Lung (tissue), 12 donors: ENCODE measurements around the gene LCTL. TPM values are rescaled to one million over a fixed set of nuclear protein-coding genes. Genes with fewer than 3 reads are reported as not detected.

Experiments
- ATAC-seq: fragments of 200-7000 bp; cut with Tn5 transposase; one replicate; pipeline ENCODE4 v1.9.1; 2020; ENCODE audit warnings: moderate number of reproducible peaks; ENCODE audit not compliant: insufficient read depth, low FRiP score
- DNase-seq, 3 donors: peaks; one replicate each; pipeline ENCODE4 v3.0.0-alpha.2; 2013 to 2017
- H3K27ac ChIP-seq, 2 donors: one replicate each; pipeline ENCODE4 v1.5.1; 2013; ENCODE audit warnings: mild to moderate bottlenecking in 2 of 2, moderate library complexity in 2 of 2, control low read depth in 1 of 2, inconsistent platforms in 1 of 2, low read depth in 1 of 2, low read length in 1 of 2
- H3K27me3 ChIP-seq, 3 donors: one replicate each; pipeline ENCODE4 v1.5.1; 2013; ENCODE audit warnings: low read length in 2 of 3; ENCODE audit not compliant: control insufficient read depth in 3 of 3, insufficient read depth in 3 of 3
- H3K36me3 ChIP-seq, 4 donors: one replicate each; pipeline ENCODE4 v1.5.1; 2013; ENCODE audit warnings: low read length in 4 of 4, mild to moderate bottlenecking in 1 of 4, moderate library complexity in 1 of 4; ENCODE audit not compliant: control insufficient read depth in 4 of 4, insufficient read depth in 4 of 4
- H3K4me1 ChIP-seq, 5 donors: one replicate each; pipeline ENCODE4 v1.5.1; 2013; ENCODE audit warnings: low read length in 5 of 5, mild to moderate bottlenecking in 2 of 5, moderate library complexity in 1 of 5; ENCODE audit not compliant: control insufficient read depth in 5 of 5, insufficient read depth in 5 of 5
- H3K4me3 ChIP-seq: one replicate; pipeline ENCODE4 v1.5.1; 2013; ENCODE audit warnings: mild to moderate bottlenecking, control low read depth, moderate library complexity
- H3K9ac ChIP-seq, 2 donors: one replicate each; pipeline ENCODE4 v1.5.1; 2013; ENCODE audit warnings: low read length in 2 of 2, control low read depth in 1 of 2; ENCODE audit not compliant: insufficient read depth in 1 of 2
- H3K9me3 ChIP-seq, 4 donors: one replicate each; pipeline ENCODE4 v1.5.1; 2013; ENCODE audit warnings: low read length in 3 of 4, mild to moderate bottlenecking in 1 of 4, moderate library complexity in 1 of 4; ENCODE audit not compliant: control insufficient read depth in 4 of 4, insufficient read depth in 3 of 4
- CTCF ChIP-seq: IDR thresholded peaks from 2 replicates; pipeline ENCODE4 v1.5.1; 2012; ENCODE audit warnings: mild to moderate bottlenecking; ENCODE audit errors: control extremely low read depth, extremely low read depth
- WGBS, 2 donors: extraction: QIAGEN DNeasy Blood & Tissue Kit; methylation state at CpG; one replicate each; pipeline ENCODE4 v1.1.7; 2013; 5-methylcytosine and 5-hydroxymethylcytosine counted together
- polyA plus RNA-seq, 2 donors: library from polyadenylated mRNA; stranded (reverse); fragments of 200-250 nt; gene quantifications; one replicate each; pipeline ENCODE4 v1.2.1, GENCODE V29; 2013
- total RNA-seq, 2 donors: library from RNA; depleted of rRNA in 1 of 2; stranded (reverse); fragments of >200 nt in 1 of 2; gene quantifications; one replicate each; pipeline ENCODE4 v1.2.1, GENCODE V29; 2014 to 2021
- donor health status: control.
- donor health status: control.
- donor health status: Bipolar disorder and iron deficiency.
- donor health status: healthy.
- donor health status: DM: yes; HTN: yes; CAD: no.

Gene LCTL
- total and polyA plus RNA-seq, 4 donors = not detected

- TF ChIP-seq CTCF = no peak
- Histone ChIP-seq H3K4me3 (no peak overlapping the region), H3K27ac (no peak overlapping the region), H3K27me3 (no peaks in the 10 kb centered on the region), H3K4me1 (peaks cover 0 to 4% (median 0%) of the 10 kb centered on the region in 5 donors), H3K36me3 (no peaks in the 10 kb centered on the region), H3K9ac (no peak overlapping the region), H3K9me3 (no peaks in the 10 kb centered on the region)
- ATAC-seq (no peak), DNase-seq (no peak)
- 87 to 88% methylated on average over 18 of the region's 18 CpGs for WGBS, 2 donors
Measured at GRCh38 chr15:66564136-66565041, 1.4 kb downstream of the LCTL start.

DNA sequence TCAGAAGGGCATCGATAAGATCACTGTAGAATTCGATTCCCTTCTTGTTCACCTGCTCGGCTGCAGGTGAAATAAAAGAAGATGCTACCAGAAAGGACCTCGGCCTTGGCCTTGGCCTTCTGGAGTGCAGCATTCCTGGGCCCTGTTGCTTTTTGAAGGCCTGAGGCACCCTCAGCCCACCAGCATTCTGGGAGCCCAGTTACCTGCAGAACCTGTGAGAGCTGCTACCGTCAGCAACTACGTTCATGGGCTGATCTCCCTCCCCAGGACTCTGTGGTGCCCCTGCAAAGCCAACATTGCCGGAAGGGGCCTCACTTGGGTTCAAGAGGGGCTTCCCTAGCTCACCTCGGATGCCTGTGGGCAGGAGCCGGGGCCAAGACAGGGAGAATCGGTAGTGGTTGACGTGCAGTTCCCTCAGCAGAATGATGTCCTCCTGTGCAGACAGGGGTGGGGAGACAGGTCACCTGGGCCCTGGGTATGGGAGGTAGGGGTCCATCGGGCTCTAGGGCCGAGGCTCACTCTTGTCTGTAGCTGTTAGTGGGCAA, 2.2 kb downstream of the LCTL start:
- Histone ChIP-seq H3K4me3 (no peak overlapping the region), H3K36me3 (no peaks in the 10 kb centered on the region), H3K27me3 (no peaks in the 10 kb centered on the region), H3K9ac (no peak overlapping the region), H3K27ac (no peak overlapping the region), H3K4me1 (peaks cover 0 to 4% (median 0%) of the 10 kb centered on the region in 5 donors), H3K9me3 (no peaks in the 10 kb centered on the region)
- 95% methylated on average over 13 of the region's 13 CpGs for WGBS, 2 donors
- no peak for DNase-seq
- no peak for ATAC-seq
- TF ChIP-seq CTCF = no peak

- DNase-seq = no peak
- Histone ChIP-seq H3K4me1 (peaks cover 0 to 4% (median 0%) of the 10 kb centered on the region in 5 donors), H3K27ac (no peak overlapping the region), H3K9me3 (no peaks in the 10 kb centered on the region), H3K27me3 (no peaks in the 10 kb centered on the region), H3K36me3 (no peaks in the 10 kb centered on the region), H3K9ac (no peak overlapping the region), H3K4me3 (no peak overlapping the region)
- no peak for TF ChIP-seq CTCF
- ATAC-seq = no peak
- WGBS, 2 donors = 91 to 98% methylated on average over 4 of the region's 4 CpGs
Measured at GRCh38 chr15:66563126-66563525, 2.7 kb downstream of the LCTL start.
